ENCODE data around the gene SLC34A3. TPM values are rescaled to one million over a fixed set of nuclear protein-coding genes. Genes with fewer than 3 reads are reported as not detected.

The SLC34A3 gene
- total RNA-seq, 1 experiment from 2014 or later, result not detected

- Mint-ChIP-seq H3K9me3 (ENCODE audit: unreplicated experiment) (no peaks in the 10 kb centered on the region), H3K4me3 (ENCODE audit: unreplicated experiment) (no peak overlapping the region), H3K4me1 (ENCODE audit: insufficient read depth, unreplicated experiment) (peaks cover 5% of the 10 kb centered on the region), H3K36me3 (ENCODE audit: insufficient read depth, unreplicated experiment) (peaks cover 9% of the 10 kb centered on the region), H3K27me3 (ENCODE audit: insufficient read depth, unreplicated experiment) (no peaks in the 10 kb centered on the region), H3K27ac (ENCODE audit: low read depth, unreplicated experiment) (no peak overlapping the region)
- CTCF ChIA-PET, result interaction anchor here (0.8 to 0.9 kb wide), 2 partner anchors 17 kb away, joined by 4 read pairs; no protein-coding TSS in a partner anchor
- TF ChIP-seq, protein P1, sequence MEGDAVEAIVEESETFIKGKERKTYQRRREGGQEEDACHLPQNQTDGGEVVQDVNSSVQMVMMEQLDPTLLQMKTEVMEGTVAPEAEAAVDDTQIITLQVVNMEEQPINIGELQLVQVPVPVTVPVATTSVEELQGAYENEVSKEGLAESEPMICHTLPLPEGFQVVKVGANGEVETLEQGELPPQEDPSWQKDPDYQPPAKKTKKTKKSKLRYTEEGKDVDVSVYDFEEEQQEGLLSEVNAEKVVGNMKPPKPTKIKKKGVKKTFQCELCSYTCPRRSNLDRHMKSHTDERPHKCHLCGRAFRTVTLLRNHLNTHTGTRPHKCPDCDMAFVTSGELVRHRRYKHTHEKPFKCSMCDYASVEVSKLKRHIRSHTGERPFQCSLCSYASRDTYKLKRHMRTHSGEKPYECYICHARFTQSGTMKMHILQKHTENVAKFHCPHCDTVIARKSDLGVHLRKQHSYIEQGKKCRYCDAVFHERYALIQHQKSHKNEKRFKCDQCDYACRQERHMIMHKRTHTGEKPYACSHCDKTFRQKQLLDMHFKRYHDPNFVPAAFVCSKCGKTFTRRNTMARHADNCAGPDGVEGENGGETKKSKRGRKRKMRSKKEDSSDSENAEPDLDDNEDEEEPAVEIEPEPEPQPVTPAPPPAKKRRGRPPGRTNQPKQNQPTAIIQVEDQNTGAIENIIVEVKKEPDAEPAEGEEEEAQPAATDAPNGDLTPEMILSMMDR (IDR thresholded peaks at IDR 0.05; ENCODE audit: unreplicated experiment), result no peak
- intact Hi-C loops (cut with micrococcal nuclease), result loop anchor here (10.0 kb wide), 2 partner anchors 45 to 175 kb away; partner anchors contain the start of genes LRRC26, NPDC1 and TMEM210
- no TSS peak for BruUV-seq (replicated peaks)
- no peak for DNase-seq (ENCODE audit: unreplicated experiment)
- POLR2A ChIA-PET, result interaction anchor here (0.6 to 1.9 kb wide), 6 partner anchors 11 to 90 kb away, joined by 3 to 7 read pairs (median 4); partner anchors contain the start of genes NDOR1, TMEM203 and TPRN
Measured at GRCh38 chr9:137219757-137220316, 10.9 kb upstream of the SLC34A3 start.

DNA sequence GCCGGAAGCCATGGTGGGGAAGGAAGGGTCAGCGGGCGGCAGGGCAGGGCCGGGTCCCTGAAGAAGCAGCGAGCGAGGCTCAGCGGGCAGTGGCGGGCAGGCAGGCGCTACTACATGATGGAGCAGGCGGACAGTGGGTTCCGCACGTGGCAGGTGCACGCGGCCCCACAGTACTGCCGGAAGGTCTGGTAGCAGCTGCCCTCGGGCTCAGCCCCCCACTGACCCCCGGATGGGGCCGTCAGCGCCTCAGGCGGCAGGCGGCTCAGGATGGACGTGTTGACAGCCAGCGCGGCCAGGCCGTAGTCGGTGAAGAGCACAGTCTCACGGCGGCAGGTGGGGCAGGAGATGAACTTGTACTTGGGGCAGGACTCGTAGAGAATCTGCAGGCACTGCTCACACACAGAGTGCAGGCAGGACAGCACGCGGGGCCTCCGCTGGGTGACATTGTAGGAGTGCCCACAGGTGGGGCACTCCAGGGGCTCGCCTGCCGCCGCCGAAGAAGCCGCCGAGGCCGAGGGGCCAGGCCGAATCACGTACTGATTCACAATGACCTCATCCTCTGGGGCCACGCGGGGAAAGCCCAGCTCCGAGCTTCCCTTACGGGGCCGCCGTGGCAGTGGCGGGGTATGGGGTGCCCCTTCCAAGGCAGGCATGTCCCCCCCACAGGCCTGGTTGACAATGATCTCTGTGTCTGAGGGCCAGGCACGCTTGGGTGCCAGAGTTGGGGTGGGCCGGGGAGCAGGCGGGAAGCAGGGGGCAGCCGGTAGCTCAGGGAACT is 10.2 kb upstream of the SLC34A3 start:
- Mint-ChIP-seq H3K4me3 (ENCODE audit: unreplicated experiment) (peak overlapping the region; percentile 12), H3K36me3 (ENCODE audit: insufficient read depth, unreplicated experiment) (peaks cover 5% of the 10 kb centered on the region), H3K27me3 (ENCODE audit: insufficient read depth, unreplicated experiment) (no peaks in the 10 kb centered on the region), H3K27ac (ENCODE audit: low read depth, unreplicated experiment) (no peak overlapping the region), H3K9me3 (ENCODE audit: unreplicated experiment) (no peaks in the 10 kb centered on the region), H3K4me1 (ENCODE audit: insufficient read depth, unreplicated experiment) (peaks cover 5% of the 10 kb centered on the region)
- no TSS peak for BruUV-seq (replicated peaks)
- intact Hi-C loops (cut with micrococcal nuclease), result loop anchor here (10.0 kb wide), 2 partner anchors 46 to 176 kb away; partner anchors contain the start of genes LRRC26, NPDC1 and TMEM210
- no peak for DNase-seq (ENCODE audit: unreplicated experiment)
- POLR2A ChIA-PET, result interaction anchor here (0.6 to 1.9 kb wide), 6 partner anchors 15 to 91 kb away, joined by 3 to 5 read pairs (median 4); partner anchors contain the start of genes NDOR1, TMEM203 and TPRN
- CTCF ChIA-PET, result interaction anchor here (0.7 to 0.8 kb wide), 2 partner anchors 16 to 274 kb away, joined by 3 to 4 read pairs; no protein-coding TSS in a partner anchor
- TF ChIP-seq, protein P1 (IDR thresholded peaks at IDR 0.05; ENCODE audit: unreplicated experiment), result no peak

DNA sequence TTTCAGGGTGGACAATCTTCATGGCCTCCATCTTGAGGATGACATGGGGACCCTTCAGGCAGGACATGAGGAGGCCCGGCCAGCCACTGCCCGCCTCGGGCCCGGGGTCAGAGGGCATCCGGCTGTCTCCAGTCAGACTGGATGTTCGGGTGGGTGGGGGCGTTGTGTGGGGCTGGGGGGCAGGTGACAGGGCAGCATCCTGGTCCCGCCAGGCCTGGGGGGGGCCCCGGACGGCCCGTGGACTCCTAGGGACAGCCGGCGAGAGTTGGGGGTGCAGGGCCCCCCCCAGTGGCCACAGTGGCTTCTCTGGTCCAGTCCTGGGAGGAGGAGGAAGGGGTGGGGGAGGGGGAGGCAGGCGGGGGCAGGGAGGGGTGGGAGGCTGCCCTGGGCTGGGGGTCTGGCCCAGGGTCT is 9.6 kb upstream of the SLC34A3 start:
- no peaks in the 10 kb centered on the region for H3K9me3 Mint-ChIP-seq (ENCODE audit: unreplicated experiment)
- H3K27me3 Mint-ChIP-seq (ENCODE audit: insufficient read depth, unreplicated experiment), result no peaks in the 10 kb centered on the region
- TF ChIP-seq, protein P1 (IDR thresholded peaks at IDR 0.05; ENCODE audit: unreplicated experiment), result no peak
- no TSS peak for BruUV-seq (replicated peaks)
- intact Hi-C loops (cut with micrococcal nuclease), result loop anchor here (10.0 kb wide), 2 partner anchors 46 to 176 kb away; partner anchors contain the start of genes LRRC26, NPDC1 and TMEM210
- no peak overlapping the region for H3K4me3 Mint-ChIP-seq (ENCODE audit: unreplicated experiment)
- ChIA-PET CTCF (interaction anchor here (0.7 kb wide), 1 partner anchor 275 kb away, joined by 3 read pairs; no protein-coding TSS in a partner anchor), POLR2A (interaction anchor here (0.6 to 1.6 kb wide), 3 partner anchors 32 to 238 kb away, joined by 3 to 4 read pairs (median 4); partner anchors contain the start of gene NSMF)
- peaks cover 5% of the 10 kb centered on the region for H3K4me1 Mint-ChIP-seq (ENCODE audit: insufficient read depth, unreplicated experiment)
- DNase-seq (ENCODE audit: unreplicated experiment), result no peak
- no peak overlapping the region for H3K27ac Mint-ChIP-seq (ENCODE audit: low read depth, unreplicated experiment)
- H3K36me3 Mint-ChIP-seq (ENCODE audit: insufficient read depth, unreplicated experiment), result peaks cover 5% of the 10 kb centered on the region

Data from MCF 10A (cell line).